Measurements from ENCODE around the gene ZNF547. TPM values are rescaled to one million over a fixed set of nuclear protein-coding genes. Genes with fewer than 3 reads are reported as not detected.
"Not testable (repeated sequence)": the region's sequence is repeated elsewhere in the genome, so short reads cannot be mapped to it uniquely, and the experiment has no call there.

Gene ZNF547
- total RNA-seq, 1 donor from 2014 or later, result 2.3 TPM

GRCh38 chr19:57374179-57374578 is 10.8 kb downstream of the ZNF547 start:
- no peak for DNase-seq (ENCODE audit: low read depth in 2 of 2)

- not testable (repeated sequence) for DNase-seq (ENCODE audit: low read depth in 2 of 2)
Observed at GRCh38 chr19:57374647-57375046, 11.3 kb downstream of the ZNF547 start.

GRCh38 chr19:57376151-57376550 is 12.8 kb downstream of the ZNF547 start:
- DNase-seq (ENCODE audit: low read depth in 2 of 2), result no peak

DNA sequence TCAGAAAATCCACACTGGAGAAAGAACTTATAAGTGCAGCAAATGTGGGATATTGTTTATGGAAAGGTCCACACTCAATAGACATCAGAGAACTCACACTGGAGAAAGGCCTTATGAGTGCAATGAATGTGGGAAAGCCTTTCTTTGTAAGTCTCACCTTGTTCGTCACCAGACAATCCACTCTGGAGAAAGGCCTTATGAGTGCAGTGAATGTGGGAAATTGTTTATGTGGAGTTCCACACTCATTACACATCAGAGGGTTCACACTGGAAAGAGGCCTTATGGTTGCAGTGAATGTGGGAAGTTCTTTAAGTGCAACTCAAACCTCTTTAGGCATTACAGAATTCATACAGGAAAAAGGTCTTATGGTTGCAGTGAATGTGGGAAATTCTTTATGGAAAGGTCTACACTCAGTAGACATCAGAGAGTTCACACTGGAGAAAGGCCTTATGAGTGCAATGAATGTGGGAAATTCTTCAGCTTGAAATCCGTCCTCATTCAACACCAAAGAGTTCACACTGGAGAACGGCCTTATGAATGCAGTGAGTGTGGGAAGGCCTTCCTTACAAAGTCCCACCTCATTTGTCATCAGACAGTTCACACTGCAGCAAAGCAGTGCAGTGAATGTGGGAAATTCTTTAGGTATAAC is 14.3 kb downstream of the ZNF547 start:
- no peak for DNase-seq (ENCODE audit: low read depth in 2 of 2)

DNA sequence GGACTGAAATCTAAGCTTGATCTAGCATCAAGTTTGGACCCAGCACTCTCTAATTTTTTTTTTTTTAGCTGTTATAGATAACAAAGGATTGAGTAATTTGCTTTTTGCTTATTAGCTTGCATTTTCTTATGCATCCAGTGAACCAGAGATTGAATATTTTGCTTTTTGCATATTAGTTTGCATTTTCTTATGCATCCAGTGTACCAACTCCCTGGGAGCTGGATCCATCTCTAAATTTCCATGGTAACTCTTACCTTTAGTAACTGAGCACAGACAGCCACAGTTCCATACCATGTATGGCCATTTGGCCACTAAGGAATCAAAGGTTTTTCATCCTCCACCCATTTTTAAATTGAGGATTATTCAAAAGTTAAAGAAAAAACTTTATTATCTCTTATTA is 17.6 kb downstream of the ZNF547 start:
- no peak for DNase-seq (ENCODE audit: low read depth in 2 of 2)

GRCh38 chr19:57382806-57383488 is 19.6 kb downstream of the ZNF547 start:
- DNase-seq (ENCODE audit: low read depth in 2 of 2), result no peak

GRCh38 chr19:57389194-57389729 is 25.9 kb downstream of the ZNF547 start:
- DNase-seq (ENCODE audit: low read depth in 2 of 2), result no peak

DNA sequence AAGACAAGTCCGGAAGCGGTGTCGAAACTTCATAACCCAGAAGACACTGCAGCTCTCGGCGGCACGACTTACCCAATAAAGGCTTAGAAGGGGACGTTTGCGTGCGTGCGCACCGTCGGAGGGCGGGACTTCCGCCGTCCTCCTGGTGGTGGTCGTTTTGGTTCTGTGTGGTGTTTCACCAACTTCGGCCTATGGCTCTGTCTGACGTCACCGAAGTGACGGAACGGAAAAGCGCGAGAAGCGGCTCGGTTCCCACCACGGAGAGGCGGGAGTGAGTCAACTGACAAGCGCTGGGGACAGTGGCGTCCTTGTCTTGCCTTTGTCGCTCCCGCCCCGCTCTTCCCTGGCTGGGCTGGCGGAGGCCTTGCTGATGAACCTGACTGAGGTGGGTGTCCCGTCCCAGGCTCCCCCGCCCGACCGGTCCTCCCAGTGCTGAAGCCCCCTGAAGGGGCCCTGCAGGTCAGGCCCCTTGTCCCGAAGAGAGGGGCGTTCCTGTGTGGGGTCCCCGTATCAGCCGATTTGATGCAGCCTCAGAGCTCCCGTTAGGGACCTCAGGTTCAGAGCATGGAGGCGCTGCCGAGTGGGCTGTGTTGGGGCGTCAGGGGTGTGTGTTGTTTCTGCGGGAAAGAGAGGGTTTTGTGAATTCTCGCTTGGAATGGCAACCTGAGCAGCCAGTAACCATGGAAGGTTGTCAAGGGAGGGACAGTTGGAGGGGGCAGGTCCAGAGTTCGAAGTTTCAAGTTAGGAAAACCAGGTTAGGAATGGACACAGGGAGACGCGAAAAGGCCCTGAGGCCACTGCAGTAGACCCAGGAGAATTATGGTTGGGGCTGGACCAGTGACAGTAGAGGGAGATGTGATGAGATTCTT is 26.6 kb downstream of the ZNF547 start, which contains the start of gene ZNF548:
Gene ZNF548, plus strand, starts transcription at position 125 of the 869 bp plus-strand sequence. Its CDS starts 246 bp downstream, at position 371.
- peak; percentile 98 to 99 for DNase-seq (ENCODE audit: low read depth in 2 of 2)

- DNase-seq (ENCODE audit: low read depth in 2 of 2), result no peak
Observed at GRCh38 chr19:57395710-57396109, 32.4 kb downstream of the ZNF547 start.

DNA sequence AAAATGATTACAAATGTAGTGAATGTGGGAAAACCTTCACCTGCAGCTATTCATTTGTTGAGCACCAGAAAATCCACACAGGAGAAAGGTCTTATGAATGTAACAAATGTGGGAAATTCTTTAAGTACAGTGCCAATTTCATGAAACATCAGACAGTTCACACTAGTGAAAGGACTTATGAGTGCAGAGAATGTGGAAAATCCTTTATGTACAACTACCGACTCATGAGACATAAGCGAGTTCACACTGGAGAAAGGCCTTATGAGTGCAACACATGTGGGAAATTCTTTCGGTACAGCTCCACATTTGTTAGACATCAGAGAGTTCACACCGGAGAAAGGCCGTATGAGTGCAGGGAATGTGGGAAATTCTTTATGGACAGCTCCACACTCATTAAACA is 35.5 kb downstream of the ZNF547 start:
- DNase-seq (ENCODE audit: low read depth in 2 of 2), result no peak

DNA sequence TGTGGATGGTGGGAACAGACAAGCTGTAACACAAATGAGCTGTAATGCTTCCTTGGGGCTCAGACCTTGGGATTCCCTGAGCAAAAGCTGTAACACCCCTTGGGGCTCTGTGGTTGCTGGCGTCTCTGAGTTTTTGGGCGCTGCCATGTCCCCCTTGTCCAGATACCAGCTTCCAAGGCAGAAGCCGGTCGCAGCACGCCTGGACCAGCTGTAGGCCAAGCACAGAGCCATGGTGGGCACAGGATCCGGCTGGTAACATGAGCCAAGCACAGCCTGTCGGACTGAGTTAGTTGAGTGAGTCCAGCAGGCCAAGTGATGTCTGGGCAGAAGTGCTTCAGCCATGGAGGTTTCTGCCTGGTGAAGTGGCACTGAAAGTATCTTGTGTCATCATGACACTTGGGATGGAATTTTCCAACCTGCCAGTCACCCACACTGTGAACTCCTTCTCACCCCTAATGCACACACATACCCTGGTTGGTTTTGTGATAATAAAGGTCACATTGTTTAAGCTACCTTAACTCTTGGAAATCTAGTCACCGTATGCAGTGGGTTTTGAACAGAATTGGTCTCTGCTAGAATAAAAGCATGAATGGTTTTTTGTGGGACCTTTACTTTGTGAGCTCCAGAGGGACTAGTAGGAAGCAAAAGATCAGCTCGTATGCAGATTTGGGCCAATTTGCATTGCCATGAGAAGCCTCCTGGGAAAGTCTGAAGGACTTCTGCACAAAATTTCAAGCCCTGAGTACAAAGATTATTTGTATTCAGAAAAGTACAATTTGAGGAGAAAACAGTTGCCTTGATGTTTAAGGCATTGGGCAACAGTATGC is 40.6 kb downstream of the ZNF547 start:
- DNase-seq (ENCODE audit: low read depth in 2 of 2), result no peak

GRCh38 chr19:57406516-57407123 is 43.3 kb downstream of the ZNF547 start:
- peak; percentile 32 to 64 for DNase-seq (ENCODE audit: low read depth in 2 of 2)

GRCh38 chr19:57410877-57411671 is 47.7 kb downstream of the ZNF547 start, which contains the start of gene ZNF17:
Gene ZNF17 (plus strand): TSS chr19:57411161. CDS start chr19:57413616, 2,455 bp downstream.
- DNase-seq (ENCODE audit: low read depth in 2 of 2), result peak; percentile 87 to 95

- no peak for DNase-seq (ENCODE audit: low read depth in 2 of 2)
Observed at GRCh38 chr19:57419439-57419838, 56.1 kb downstream of the ZNF547 start.

DNA sequence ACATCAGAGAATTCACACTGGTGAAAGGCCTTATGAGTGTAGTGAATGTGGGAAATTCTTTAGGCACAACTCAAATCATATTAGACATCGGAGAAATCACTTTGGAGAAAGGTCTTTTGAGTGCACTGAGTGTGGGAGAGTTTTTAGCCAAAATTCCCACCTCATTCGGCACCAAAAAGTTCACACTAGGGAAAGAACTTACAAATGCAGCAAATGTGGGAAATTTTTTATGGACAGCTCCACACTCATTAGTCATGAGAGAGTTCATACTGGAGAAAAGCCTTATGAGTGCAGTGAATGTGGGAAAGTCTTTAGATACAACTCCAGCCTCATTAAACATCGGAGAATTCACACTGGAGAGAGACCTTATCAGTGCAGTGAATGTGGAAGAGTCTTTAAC is 57.7 kb downstream of the ZNF547 start:
- DNase-seq (ENCODE audit: low read depth in 2 of 2), result no peak
